SU-DHL-6 (cell line): ENCODE data around the gene PLA2G4A.

ENCODE experiments used
- CTCF ChIP-seq: fragments of 200-600 bp; sonication (generic); IDR thresholded peaks from one replicate; pipeline ENCODE4 v1.5.1; 2017; ENCODE audit warnings: antibody characterized with exemption, mild to moderate bottlenecking, low read length, moderate library complexity; ENCODE audit not compliant: insufficient read depth, poor library complexity, severe bottlenecking
- EZH2phosphoT487 ChIP-seq: fragments of 200-600 bp; sonication (generic), shearing (Covaris generic); conservative IDR thresholded peaks from 2 replicates; pipeline ENCODE4 v1.6.1; 2018; ENCODE audit warnings: mild to moderate bottlenecking, antibody characterized with exemption, low read length, moderate library complexity, mixed read lengths

- no peak for TF ChIP-seq CTCF
- TF ChIP-seq EZH2phosphoT487: no peak
Measured at GRCh38 chr1:186813420-186813819, 15.3 kb upstream of the PLA2G4A start.
